Measurements from ENCODE around the gene KCNC3. TPM values are rescaled to one million over a fixed set of nuclear protein-coding genes. Genes with fewer than 3 reads are reported as not detected.

Gene KCNC3
- total and polyA plus RNA-seq, 4 donors: 0.56 to 1.6 (median 1.1) TPM

DNA sequence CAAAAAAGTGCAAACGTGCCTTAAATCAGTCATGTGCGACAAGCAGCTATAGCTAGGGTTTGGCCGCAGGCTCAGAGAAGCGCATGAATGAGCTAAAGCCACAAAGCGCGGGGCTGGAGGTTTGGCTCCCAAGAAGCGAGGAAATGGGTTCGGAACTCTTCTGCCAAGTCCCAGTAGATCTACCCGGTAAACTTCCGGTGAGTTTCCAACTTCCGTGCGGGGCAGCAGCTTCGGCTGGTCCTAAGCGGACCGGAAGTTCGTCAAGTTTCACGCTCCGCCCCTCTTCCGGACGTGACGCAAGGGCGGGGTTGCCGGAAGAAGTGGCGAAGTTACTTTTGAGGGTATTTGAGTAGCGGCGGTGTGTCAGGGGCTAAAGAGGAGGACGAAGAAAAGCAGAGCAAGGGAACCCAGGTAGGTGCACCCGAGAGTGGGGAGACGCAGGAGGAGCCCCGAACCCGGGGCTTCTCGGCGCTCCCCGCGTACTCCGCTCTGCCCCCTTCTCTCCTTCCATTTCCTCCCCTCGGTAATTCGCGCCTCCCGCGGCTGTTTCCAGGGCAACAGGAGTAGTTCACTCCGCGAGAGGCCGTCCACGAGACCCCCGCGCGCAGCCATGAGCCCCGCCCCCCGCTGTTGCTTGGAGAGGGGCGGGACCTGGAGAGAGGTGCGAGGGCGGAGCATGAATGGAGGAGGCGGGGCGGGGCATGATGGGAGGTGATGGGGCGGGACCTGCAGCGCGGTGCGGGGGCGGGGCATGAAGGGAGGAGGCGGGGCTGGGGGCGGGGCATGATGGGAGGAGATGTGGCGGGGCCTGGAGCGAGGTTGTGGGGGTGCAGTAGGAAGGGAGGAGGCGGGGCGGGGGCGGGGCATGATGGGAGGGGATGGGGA, 47.2 kb upstream of the KCNC3 start, which contains the start of gene NR1H2:
NR1H2 (plus strand) TSS at position 292 of the 885 bp plus-strand sequence. CDS start 1,149 bp downstream, outside the sequence.
- Histone ChIP-seq H3K4me1 (ENCODE audit: control insufficient read depth in 4 of 4, insufficient read depth in 4 of 4, low read length in 3 of 4) (peaks cover 0 to 3% (median 0%) of the 10 kb centered on the region in 4 donors), H3K27me3 (ENCODE audit: control insufficient read depth in 4 of 4, insufficient read depth in 4 of 4, low read length in 3 of 4) (no peaks in the 10 kb centered on the region), H3K4me3 (ENCODE audit: low read depth in 1 of 3, low read length in 3 of 3) (peak within 1 kb of the TSS; percentile 75 to 98 (median 81)), H3K9me3 (ENCODE audit: control insufficient read depth in 4 of 4, low read length in 3 of 4) (no peaks in the 10 kb centered on the region), H3K9ac (ENCODE audit: low read depth in 1 of 2, low read length in 2 of 2) (peak within 1 kb of the TSS; percentile 87 to 97), H3K27ac (ENCODE audit: low read depth in 1 of 2, low read length in 2 of 2) (peak within 1 kb of the TSS; percentile 95 to 100), H3K36me3 (ENCODE audit: control insufficient read depth in 4 of 4, insufficient read depth in 3 of 4, low read depth in 1 of 4, low read length in 3 of 4) (peaks cover 11 to 38% (median 24%) of the 10 kb centered on the region in 4 donors)
- peak; percentile 97 for DNase-seq (ENCODE audit: low spot score)
- WGBS: 3% methylated on average over 67 of the region's 67 CpGs
- TF ChIP-seq, protein P1, sequence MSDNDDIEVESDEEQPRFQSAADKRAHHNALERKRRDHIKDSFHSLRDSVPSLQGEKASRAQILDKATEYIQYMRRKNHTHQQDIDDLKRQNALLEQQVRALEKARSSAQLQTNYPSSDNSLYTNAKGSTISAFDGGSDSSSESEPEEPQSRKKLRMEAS (IDR thresholded peaks at IDR 0.05): peak; percentile 73
- TF ChIP-seq, protein P2, sequence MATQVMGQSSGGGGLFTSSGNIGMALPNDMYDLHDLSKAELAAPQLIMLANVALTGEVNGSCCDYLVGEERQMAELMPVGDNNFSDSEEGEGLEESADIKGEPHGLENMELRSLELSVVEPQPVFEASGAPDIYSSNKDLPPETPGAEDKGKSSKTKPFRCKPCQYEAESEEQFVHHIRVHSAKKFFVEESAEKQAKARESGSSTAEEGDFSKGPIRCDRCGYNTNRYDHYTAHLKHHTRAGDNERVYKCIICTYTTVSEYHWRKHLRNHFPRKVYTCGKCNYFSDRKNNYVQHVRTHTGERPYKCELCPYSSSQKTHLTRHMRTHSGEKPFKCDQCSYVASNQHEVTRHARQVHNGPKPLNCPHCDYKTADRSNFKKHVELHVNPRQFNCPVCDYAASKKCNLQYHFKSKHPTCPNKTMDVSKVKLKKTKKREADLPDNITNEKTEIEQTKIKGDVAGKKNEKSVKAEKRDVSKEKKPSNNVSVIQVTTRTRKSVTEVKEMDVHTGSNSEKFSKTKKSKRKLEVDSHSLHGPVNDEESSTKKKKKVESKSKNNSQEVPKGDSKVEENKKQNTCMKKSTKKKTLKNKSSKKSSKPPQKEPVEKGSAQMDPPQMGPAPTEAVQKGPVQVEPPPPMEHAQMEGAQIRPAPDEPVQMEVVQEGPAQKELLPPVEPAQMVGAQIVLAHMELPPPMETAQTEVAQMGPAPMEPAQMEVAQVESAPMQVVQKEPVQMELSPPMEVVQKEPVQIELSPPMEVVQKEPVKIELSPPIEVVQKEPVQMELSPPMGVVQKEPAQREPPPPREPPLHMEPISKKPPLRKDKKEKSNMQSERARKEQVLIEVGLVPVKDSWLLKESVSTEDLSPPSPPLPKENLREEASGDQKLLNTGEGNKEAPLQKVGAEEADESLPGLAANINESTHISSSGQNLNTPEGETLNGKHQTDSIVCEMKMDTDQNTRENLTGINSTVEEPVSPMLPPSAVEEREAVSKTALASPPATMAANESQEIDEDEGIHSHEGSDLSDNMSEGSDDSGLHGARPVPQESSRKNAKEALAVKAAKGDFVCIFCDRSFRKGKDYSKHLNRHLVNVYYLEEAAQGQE (IDR thresholded peaks at IDR 0.05): peak; percentile 36
- TF ChIP-seq HNF4A (conservative IDR thresholded peaks at IDR 0.05) (peak; percentile 14 to 18), RXRA (IDR thresholded peaks at IDR 0.05) (peak; percentile 31 to 42), HNF4G (IDR thresholded peaks at IDR 0.05) (no peak), YY1 (IDR thresholded peaks at IDR 0.05) (peak; percentile 78), NR2F2 (IDR thresholded peaks at IDR 0.05) (peak; percentile 49), FOXA1 (IDR thresholded peaks at IDR 0.05) (peak; percentile 48), SP1 (IDR thresholded peaks at IDR 0.05) (peak; percentile 73), GABPA (IDR thresholded peaks at IDR 0.05 in 1 of 2, conservative IDR thresholded peaks at IDR 0.05 in 1 of 2) (peak; percentile 100), TAF1 (conservative IDR thresholded peaks at IDR 0.05) (no peak), RAD21 (IDR thresholded peaks at IDR 0.05) (no peak), EGR1 (IDR thresholded peaks at IDR 0.05; ENCODE audit: low read depth in 2 of 2) (peak; percentile 49 to 59), FOXA2 (IDR thresholded peaks at IDR 0.05) (peak; percentile 44), JUND (IDR thresholded peaks at IDR 0.05) (peak in 1 of 2 donors; percentile 19)
- TF ChIP-seq, protein P3, sequence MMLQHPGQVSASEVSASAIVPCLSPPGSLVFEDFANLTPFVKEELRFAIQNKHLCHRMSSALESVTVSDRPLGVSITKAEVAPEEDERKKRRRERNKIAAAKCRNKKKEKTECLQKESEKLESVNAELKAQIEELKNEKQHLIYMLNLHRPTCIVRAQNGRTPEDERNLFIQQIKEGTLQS (IDR thresholded peaks at IDR 0.05): peak; percentile 72
- TF ChIP-seq, protein P4, sequence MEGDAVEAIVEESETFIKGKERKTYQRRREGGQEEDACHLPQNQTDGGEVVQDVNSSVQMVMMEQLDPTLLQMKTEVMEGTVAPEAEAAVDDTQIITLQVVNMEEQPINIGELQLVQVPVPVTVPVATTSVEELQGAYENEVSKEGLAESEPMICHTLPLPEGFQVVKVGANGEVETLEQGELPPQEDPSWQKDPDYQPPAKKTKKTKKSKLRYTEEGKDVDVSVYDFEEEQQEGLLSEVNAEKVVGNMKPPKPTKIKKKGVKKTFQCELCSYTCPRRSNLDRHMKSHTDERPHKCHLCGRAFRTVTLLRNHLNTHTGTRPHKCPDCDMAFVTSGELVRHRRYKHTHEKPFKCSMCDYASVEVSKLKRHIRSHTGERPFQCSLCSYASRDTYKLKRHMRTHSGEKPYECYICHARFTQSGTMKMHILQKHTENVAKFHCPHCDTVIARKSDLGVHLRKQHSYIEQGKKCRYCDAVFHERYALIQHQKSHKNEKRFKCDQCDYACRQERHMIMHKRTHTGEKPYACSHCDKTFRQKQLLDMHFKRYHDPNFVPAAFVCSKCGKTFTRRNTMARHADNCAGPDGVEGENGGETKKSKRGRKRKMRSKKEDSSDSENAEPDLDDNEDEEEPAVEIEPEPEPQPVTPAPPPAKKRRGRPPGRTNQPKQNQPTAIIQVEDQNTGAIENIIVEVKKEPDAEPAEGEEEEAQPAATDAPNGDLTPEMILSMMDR (IDR thresholded peaks at IDR 0.05; ENCODE audit: low read depth, low read length, missing input control): no peak
- TF ChIP-seq, protein P5, sequence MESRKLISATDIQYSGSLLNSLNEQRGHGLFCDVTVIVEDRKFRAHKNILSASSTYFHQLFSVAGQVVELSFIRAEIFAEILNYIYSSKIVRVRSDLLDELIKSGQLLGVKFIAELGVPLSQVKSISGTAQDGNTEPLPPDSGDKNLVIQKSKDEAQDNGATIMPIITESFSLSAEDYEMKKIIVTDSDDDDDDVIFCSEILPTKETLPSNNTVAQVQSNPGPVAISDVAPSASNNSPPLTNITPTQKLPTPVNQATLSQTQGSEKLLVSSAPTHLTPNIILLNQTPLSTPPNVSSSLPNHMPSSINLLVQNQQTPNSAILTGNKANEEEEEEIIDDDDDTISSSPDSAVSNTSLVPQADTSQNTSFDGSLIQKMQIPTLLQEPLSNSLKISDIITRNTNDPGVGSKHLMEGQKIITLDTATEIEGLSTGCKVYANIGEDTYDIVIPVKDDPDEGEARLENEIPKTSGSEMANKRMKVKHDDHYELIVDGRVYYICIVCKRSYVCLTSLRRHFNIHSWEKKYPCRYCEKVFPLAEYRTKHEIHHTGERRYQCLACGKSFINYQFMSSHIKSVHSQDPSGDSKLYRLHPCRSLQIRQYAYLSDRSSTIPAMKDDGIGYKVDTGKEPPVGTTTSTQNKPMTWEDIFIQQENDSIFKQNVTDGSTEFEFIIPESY (IDR thresholded peaks at IDR 0.05): no peak
